ENCODE data around the gene CEBPZ. TPM values are rescaled to one million over a fixed set of nuclear protein-coding genes. Genes with fewer than 3 reads are reported as not detected.
A peak's percentile ranks its signal among the peaks of the same experiment; 100 is the strongest.

Gene CEBPZ
- total and polyA plus RNA-seq, 3 experiments from 2014 or later: 31.1 to 104 (median 100) TPM

GRCh38 chr2:37153224-37153623 lies 78.2 kb downstream of the CEBPZ start:
- H3K36me3 Mint-ChIP-seq: peaks cover 11 to 49% (median 13%) of the 10 kb centered on the region in 3 donors
- POLR2A ChIA-PET: no interaction called here
- peaks cover 70 to 84% (median 81%) of the 10 kb centered on the region in 3 donors for H3K4me1 Mint-ChIP-seq
- no peak for DNase-seq
- H3K4me1 ChIP-seq (ENCODE audit: insufficient read depth, low read length): peaks cover 22% of the 10 kb centered on the region
- H3K27ac ChIP-seq (ENCODE audit: low read depth, low read length): no peak overlapping the region
- H3K9me3 Mint-ChIP-seq: no peaks in the 10 kb centered on the region
- H3K27me3 Mint-ChIP-seq: no peaks in the 10 kb centered on the region
- no peaks in the 10 kb centered on the region for H3K27me3 ChIP-seq (ENCODE audit: insufficient read depth, low read length, poor library complexity, severe bottlenecking)
- CTCF ChIA-PET: no interaction called here
- H3K36me3 ChIP-seq (ENCODE audit: insufficient read depth, low read length): no peaks in the 10 kb centered on the region
- H3K27ac Mint-ChIP-seq: peak overlapping the region in 3 of 8 donors; percentile 32 to 52 (median 51)
- H3K9me3 ChIP-seq (ENCODE audit: low read length): no peaks in the 10 kb centered on the region
- no peak overlapping the region for H3K4me3 ChIP-seq (ENCODE audit: low read length)
- H3K4me3 Mint-ChIP-seq: peak overlapping the region in 2 of 7 donors; percentile 46 to 67

Other genes starting within 250 kb of the CEBPZ start
- gene HEATR5B, start 147.2 kb downstream of the CEBPZ start, total RNA-seq: 10 to 100 TPM; 18.2 to 20.0 TPM
- gene HEATR5B, start 147.2 kb downstream of the CEBPZ start, polyA plus RNA-seq: 11.4 TPM
- 10 to 100 TPM; 17.8 to 20.2 TPM for gene GPATCH11, start 147.1 kb downstream of the CEBPZ start, total RNA-seq
- 9.0 TPM for gene GPATCH11, start 147.1 kb downstream of the CEBPZ start, polyA plus RNA-seq
- 10 to 100 TPM; 36.0 to 39.8 TPM for gene EIF2AK2, start 74.6 kb downstream of the CEBPZ start, total RNA-seq
- 42.6 TPM for gene EIF2AK2, start 74.6 kb downstream of the CEBPZ start, polyA plus RNA-seq
- not detected for gene SULT6B1, start 42.9 kb downstream of the CEBPZ start, total RNA-seq
- not detected for gene SULT6B1, start 42.9 kb downstream of the CEBPZ start, polyA plus RNA-seq
- gene CEBPZOS, start 35.1 kb downstream of the CEBPZ start, total RNA-seq: 10 to 100 TPM; 33.7 to 35.0 TPM
- 43.6 TPM for gene CEBPZOS, start 35.1 kb downstream of the CEBPZ start, polyA plus RNA-seq
- gene NDUFAF7, start 62 bp upstream of the CEBPZ start, total RNA-seq: 10 to 100 TPM; 20.3 to 20.4 TPM
- gene NDUFAF7, start 62 bp upstream of the CEBPZ start, polyA plus RNA-seq: 6.8 TPM
- 10 to 100 TPM; 38.3 to 38.4 TPM for gene PRKD3, start 93.2 kb upstream of the CEBPZ start, total RNA-seq
- gene PRKD3, start 93.2 kb upstream of the CEBPZ start, polyA plus RNA-seq: 22.9 TPM
- 1 to 10 TPM; 3.9 to 4.2 TPM for gene QPCT, start 113.0 kb upstream of the CEBPZ start, total RNA-seq
- gene QPCT, start 113.0 kb upstream of the CEBPZ start, polyA plus RNA-seq: 0.26 TPM

Measured in CD8-positive, alpha-beta memory T cell (primary cell).